IMR-90 (cell line): ENCODE data around the gene HOXB8. TPM values are rescaled to one million over a fixed set of nuclear protein-coding genes. Genes with fewer than 3 reads are reported as not detected.

Source experiments
- ATAC-seq: fragments of 200-7000 bp; cut with Tn5 transposase; 2 replicates; pipeline ENCODE4 v1.9.1; 2020; ENCODE audit warnings: low read depth, mild to moderate bottlenecking, moderate library complexity
- BruUV-seq: library from RNA; stranded (reverse); fragments of 400-500 nt; replicated peaks from 2 replicates; lab custom pipeline; 2021; lab: Mats Ljungman, UMichigan
- CTCF ChIA-PET: fragments of 300-600 bp; formaldehyde crosslinking; extraction: SDS; loops from one replicate; lab custom pipeline; 2021; ENCODE audit warnings: antibody characterized with exemption; lab: Yijun Ruan, JAX
- POLR2A ChIA-PET: fragments of 300-600 bp; sonication (Branson Sonifier 250); formaldehyde crosslinking; loops from one replicate; lab custom pipeline; 2022; ENCODE audit warnings: antibody characterized with exemption; ENCODE audit not compliant: unreplicated experiment; lab: Charles Lee
- DNase-seq: peaks from one replicate; pipeline ENCODE4 v3.0.0; 2013
- H2AFZ ChIP-seq: replicated peaks from 2 replicates; pipeline ENCODE3; 2013; ENCODE audit warnings: low read length, mild to moderate bottlenecking; ENCODE audit not compliant: poor library complexity
- H2AK5ac ChIP-seq: 2 replicates; pipeline ENCODE4 v1.6.1; 2013; ENCODE audit warnings: low read depth, low read length, inconsistent platforms
- H2AK9ac ChIP-seq: replicated peaks from 2 replicates; pipeline ENCODE3; 2013; ENCODE audit warnings: mild to moderate bottlenecking, low read depth, low read length, moderate library complexity; ENCODE audit not compliant: poor library complexity
- H2BK120ac ChIP-seq: 2 replicates; pipeline ENCODE4 v1.6.1; 2013; ENCODE audit warnings: low read depth, low read length, inconsistent platforms
- H2BK15ac ChIP-seq: 3 replicates; pipeline ENCODE4 v1.6.1; 2013; ENCODE audit warnings: low read depth, low read length, inconsistent platforms
- H2BK20ac ChIP-seq: 2 replicates; pipeline ENCODE4 v1.6.1; 2013; ENCODE audit warnings: low read depth, mild to moderate bottlenecking, inconsistent platforms, low read length, moderate library complexity
- H2BK5ac ChIP-seq: 2 replicates; pipeline ENCODE4 v1.6.1; 2013; ENCODE audit warnings: mild to moderate bottlenecking, low read depth, low read length, inconsistent platforms; ENCODE audit not compliant: poor library complexity, severe bottlenecking
- H3K14ac ChIP-seq: replicated peaks from 2 replicates; pipeline ENCODE4 v1.6.1; 2013; ENCODE audit warnings: low read depth, low read length, inconsistent platforms
- H3K18ac ChIP-seq: 2 replicates; pipeline ENCODE4 v1.6.1; 2013; ENCODE audit warnings: low read depth, low read length, control low read depth
- H3K23ac ChIP-seq: 2 replicates; pipeline ENCODE4 v1.6.1; 2013; ENCODE audit warnings: low read depth, low read length, inconsistent platforms
- H3K27ac ChIP-seq: 2 replicates; pipeline ENCODE4 v1.5.1; 2013; ENCODE audit warnings: mild to moderate bottlenecking, control low read depth, low read length; ENCODE audit not compliant: insufficient read depth
- H3K27me3 ChIP-seq: 2 replicates; pipeline ENCODE4 v1.6.1; 2013; ENCODE audit warnings: low read length; ENCODE audit not compliant: control insufficient read depth, insufficient read depth
- H3K36me3 ChIP-seq: 2 replicates; pipeline ENCODE4 v1.6.1; 2013; ENCODE audit warnings: low read length, mixed read lengths; ENCODE audit not compliant: control insufficient read depth, insufficient read depth
- H3K4ac ChIP-seq: 2 replicates; pipeline ENCODE4 v1.6.1; 2013; ENCODE audit warnings: low read depth, low read length, inconsistent platforms
- H3K4me1 ChIP-seq: 2 replicates; pipeline ENCODE4 v1.6.1; 2013; ENCODE audit warnings: low read length, mixed read lengths; ENCODE audit not compliant: control insufficient read depth, insufficient read depth
- H3K4me2 ChIP-seq: 2 replicates; pipeline ENCODE4 v1.6.1; 2013; ENCODE audit warnings: low read depth, mild to moderate bottlenecking, control low read depth, low read length, moderate library complexity
- H3K4me3 ChIP-seq: 2 replicates; pipeline ENCODE4 v1.5.1; 2013; ENCODE audit warnings: low read depth, mild to moderate bottlenecking, control low read depth, low read length, moderate library complexity; ENCODE audit not compliant: insufficient read depth
- H3K56ac ChIP-seq: 2 replicates; pipeline ENCODE4 v1.6.1; 2013; ENCODE audit warnings: low read length, inconsistent platforms; ENCODE audit not compliant: insufficient read depth; ENCODE audit errors: extremely low read depth
- H3K79me1 ChIP-seq, 2 experiments: 2 replicates each; pipeline ENCODE4 v1.6.1; 2013; ENCODE audit warnings: low read length in 2 of 2, inconsistent platforms in 1 of 2, low read depth in 1 of 2
- H3K9ac ChIP-seq: 2 replicates; pipeline ENCODE4 v1.6.1; 2013; ENCODE audit warnings: low read depth, low read length, control low read depth
- H3K9me1 ChIP-seq: 2 replicates; pipeline ENCODE4 v1.6.1; 2013; ENCODE audit warnings: low read length, inconsistent platforms; ENCODE audit not compliant: insufficient read depth
- H3K9me3 ChIP-seq: 2 replicates; pipeline ENCODE4 v1.6.1; 2013; ENCODE audit warnings: low read length; ENCODE audit not compliant: control insufficient read depth, insufficient read depth
- H4K20me1 ChIP-seq: 2 replicates; pipeline ENCODE4 v1.6.1; 2013; ENCODE audit warnings: low read length, inconsistent platforms; ENCODE audit not compliant: insufficient read depth
- H4K5ac ChIP-seq: 2 replicates; pipeline ENCODE4 v1.6.1; 2013; ENCODE audit warnings: mild to moderate bottlenecking, low read depth, low read length, control low read depth
- H4K8ac ChIP-seq, 2 experiments: 2 replicates each; pipeline ENCODE4 v1.6.1; 2013; ENCODE audit warnings: low read depth in 2 of 2, low read length in 2 of 2, control low read depth in 1 of 2, inconsistent platforms in 1 of 2
- H4K91ac ChIP-seq: 2 replicates; pipeline ENCODE4 v1.6.1; 2013; ENCODE audit warnings: low read depth, low read length, inconsistent platforms; ENCODE audit not compliant: insufficient read depth
- CEBPB ChIP-seq: IDR thresholded peaks from 2 replicates; pipeline ENCODE4 v1.6.1; 2012; ENCODE audit warnings: low read depth, low read length, improper control_type of control experiment
- CHD1 ChIP-seq: IDR thresholded peaks from 2 replicates; pipeline ENCODE4 v1.6.1; 2012; ENCODE audit warnings: low read depth, low read length, improper control_type of control experiment
- CTCF ChIP-seq: conservative IDR thresholded peaks from 2 replicates; pipeline ENCODE4 v1.5.1; 2012; ENCODE audit warnings: mild to moderate bottlenecking, low read depth, low read length, improper control_type of control experiment
- MAFK ChIP-seq: IDR thresholded peaks from 2 replicates; pipeline ENCODE4 v1.6.1; 2012; ENCODE audit warnings: low read depth, low read length, improper control_type of control experiment
- MAZ ChIP-seq: IDR thresholded peaks from 2 replicates; pipeline ENCODE4 v1.6.1; 2012; ENCODE audit warnings: low read depth, mild to moderate bottlenecking, low read length, improper control_type of control experiment, moderate library complexity, borderline replicate concordance
- NFE2L2 ChIP-seq: fragments of 150-350 bp; IDR thresholded peaks from 2 replicates; pipeline ENCODE4 v1.6.1; 2016; ENCODE audit warnings: low read depth, mild to moderate bottlenecking, low read length
- POLR2A ChIP-seq: IDR thresholded peaks from 2 replicates; pipeline ENCODE4 v1.6.1; 2012; ENCODE audit warnings: mild to moderate bottlenecking, low read depth, low read length
- RAD21 ChIP-seq: IDR thresholded peaks from 2 replicates; pipeline ENCODE4 v1.6.1; 2012; ENCODE audit warnings: low read length, improper control_type of control experiment
- RFX5 ChIP-seq: IDR thresholded peaks from 2 replicates; pipeline ENCODE4 v1.8.0; 2012; ENCODE audit warnings: low read depth, mild to moderate bottlenecking, low read length, moderate library complexity
- USF2 ChIP-seq: fragments of 150-350 bp; IDR thresholded peaks from 2 replicates; pipeline ENCODE4 v1.6.1; 2017; ENCODE audit warnings: mild to moderate bottlenecking, antibody characterized with exemption, low read length, low read depth
- WGBS, 2 experiments: methylation state at CpG; one replicate each; pipeline versions ENCODE4 v1.1.5 to v1.1.7; 2013; ENCODE audit warnings: missing lambda C conversion rate in 2 of 2; ENCODE audit not compliant: insufficient read length in 1 of 2; ENCODE audit errors: extremely low coverage in 2 of 2; 5-methylcytosine and 5-hydroxymethylcytosine counted together
- dilution Hi-C: fragments of 300-500 bp; cut with HindIII; formaldehyde crosslinking; loops from one replicate; pipeline ENCODE4 v1.14.3; 2018; ENCODE audit warnings: low sequenced_read_pairs; ENCODE audit not compliant: unreplicated experiment
- in situ Hi-C: fragments of 300-500 bp; cut with MboI; formaldehyde crosslinking; loops from 3 replicates; pipeline ENCODE4 v1.14.3; 2019; ENCODE audit warnings: low sequenced_read_pairs, inconsistent platforms, mixed read lengths
- intact Hi-C: fragments of 100-400 bp; cut with micrococcal nuclease; formaldehyde crosslinking; loops from 2 replicates; pipeline ENCODE4 v1.10.0; 2022
- polyA plus RNA-seq, 3 experiments: library from polyadenylated mRNA; depleted of rRNA; stranded (reverse); fragments of >200 nt; gene quantifications; 2 replicates each; pipeline ENCODE4 v1.2.3, GENCODE V29; 2012; ENCODE audit warnings: low replicate concordance in 1 of 3
- total RNA-seq: library from RNA; depleted of rRNA; stranded (reverse); fragments of >200 nt; gene quantifications from 2 replicates; pipeline ENCODE4 v1.2.3, GENCODE V29; 2012

The HOXB8 gene
- total and polyA plus RNA-seq, 2 of the 4 experiments (the other 2 are of a cell fraction): 0.54 to 5.3 TPM

GRCh38 chr17:48615963-48616716, 1.0 kb upstream of the HOXB8 start:
- intact Hi-C loops (no loop called here), in situ Hi-C loops (no loop called here), dilution Hi-C loops (no loop called here)
- no TSS peak for BruUV-seq
- no peak overlapping the region for H3K27ac ChIP-seq
- no peaks in the 10 kb centered on the region for H3K36me3 ChIP-seq
- no peak overlapping the region for H2BK20ac ChIP-seq
- no peak overlapping the region for H4K8ac ChIP-seq
- no peak overlapping the region for H2BK15ac ChIP-seq
- DNase-seq: no peak
- H3K79me1 ChIP-seq: peaks cover 3 to 12% of the 10 kb centered on the region in 2 experiments; a peak in 2 of 4 replicates
- no peak overlapping the region for H2BK120ac ChIP-seq
- H2AK5ac ChIP-seq: no peak overlapping the region
- no peak overlapping the region for H2AFZ ChIP-seq
- no peak overlapping the region for H3K23ac ChIP-seq
- H4K5ac ChIP-seq: no peak overlapping the region
- POLR2A ChIA-PET: no interaction called here
- CTCF ChIA-PET: no interaction called here
- H3K4me2 ChIP-seq: no peak overlapping the region
- H4K91ac ChIP-seq: no peak overlapping the region
- peaks cover 3% of the 10 kb centered on the region for H3K4me1 ChIP-seq
- no peak overlapping the region for H2BK5ac ChIP-seq
- H3K56ac ChIP-seq: no peak overlapping the region
- no peak overlapping the region for H3K9ac ChIP-seq
- no CpG with 5 or more reads among the region's 17 CpGs for WGBS, 2 experiments
- no peak overlapping the region for H3K14ac ChIP-seq
- no peaks in the 10 kb centered on the region for H3K9me1 ChIP-seq
- no peak for TF ChIP-seq CHD1
- TF ChIP-seq MAFK: no peak
- TF ChIP-seq RAD21: no peak
- no peak for TF ChIP-seq USF2
- TF ChIP-seq RFX5: no peak
- no peak for TF ChIP-seq CTCF
- TF ChIP-seq CEBPB: no peak
- TF ChIP-seq MAZ: no peak
- no peak for TF ChIP-seq NFE2L2
- no peak for TF ChIP-seq POLR2A
- no peak overlapping the region for H3K4me3 ChIP-seq
- no peak overlapping the region for H3K4ac ChIP-seq
- H2AK9ac ChIP-seq: no peak overlapping the region
- H3K27me3 ChIP-seq: peaks cover 57% of the 10 kb centered on the region
- peaks cover 4% of the 10 kb centered on the region; the same call in 1 of the 2 replicates for H4K20me1 ChIP-seq
- no peak for ATAC-seq
- no peak overlapping the region for H3K18ac ChIP-seq
- H3K9me3 ChIP-seq: no peaks in the 10 kb centered on the region
